OCI-LY7 (cell line): ENCODE data around the gene PITPNM3.

ENCODE experiments used
- CTCF ChIP-seq: fragments of 200-600 bp; sonication (generic); conservative IDR thresholded peaks from 2 replicates; pipeline ENCODE4 v1.5.1; 2014; ENCODE audit warnings: mild to moderate bottlenecking, antibody characterized with exemption, low read length, moderate library complexity, mixed read lengths
- EZH2phosphoT487 ChIP-seq: fragments of 200-600 bp; sonication (generic); IDR thresholded peaks from 2 replicates; pipeline ENCODE4 v1.6.1; 2018; ENCODE audit warnings: low read depth, borderline replicate concordance, mild to moderate bottlenecking, mixed run types, antibody characterized with exemption, low read length, moderate library complexity, mixed read lengths

- TF ChIP-seq CTCF (no peak), EZH2phosphoT487 (no peak)
Measured at GRCh38 chr17:6509031-6509771, 47.2 kb downstream of the PITPNM3 start.
